Testis (tissue), 2 donors: Measurements from ENCODE around the gene RNF187.

Source experiments
- CTCF ChIP-seq, 3 experiments: fragments of 450-650 bp in 2 of 3; fragments of 200-600 bp in 1 of 3; sonication (generic) in 1 of 3; IDR thresholded peaks; one replicate each; pipeline ENCODE4 v1.5.1; 2016 to 2019; ENCODE audit warnings: antibody characterized with exemption in 3 of 3, mild to moderate bottlenecking in 2 of 3, moderate library complexity in 1 of 3
- POLR2A ChIP-seq: fragments of 450-650 bp; IDR thresholded peaks from one replicate; pipeline ENCODE4 v1.6.1; 2017; ENCODE audit warnings: antibody characterized with exemption, mild to moderate bottlenecking, moderate library complexity

- TF ChIP-seq CTCF (IDR thresholded peaks at IDR 0.05) (no peak), POLR2A (no peak)
Measured at GRCh38 chr1:228463559-228464455, 23.4 kb upstream of the RNF187 start.
